NB4 (cell line): ENCODE results near the gene SYNDIG1.

Experiments used
- DNase-seq: peaks from one replicate; pipeline ENCODE4 v3.0.0; 2010; ENCODE audit warnings: low read depth
- H3K4me3 ChIP-seq: one replicate; pipeline ENCODE4 v1.5.1; 2011; ENCODE audit warnings: mild to moderate bottlenecking, low read depth, low read length, moderate library complexity
- MAX ChIP-seq: IDR thresholded peaks from 2 replicates; pipeline ENCODE4 v1.6.1; 2011; ENCODE audit warnings: low read depth, low read length
- MYC ChIP-seq: IDR thresholded peaks from 2 replicates; pipeline ENCODE4 v1.6.1; 2011; ENCODE audit warnings: low read depth, low read length
- POLR2A ChIP-seq: IDR thresholded peaks from 2 replicates; pipeline ENCODE4 v1.6.1; 2011; ENCODE audit warnings: mild to moderate bottlenecking; ENCODE audit not compliant: insufficient read length; ENCODE audit errors: extremely low read depth
- TF ChIP-seq, protein P1 (sequence below): IDR thresholded peaks from one replicate; pipeline ENCODE4 v1.5.1; 2012; ENCODE audit warnings: low read depth, low read length

The SYNDIG1 gene

GRCh38 chr20:24477831-24478547 lies 8.6 kb downstream of the SYNDIG1 start:
- TF ChIP-seq MYC, result no peak
- no peak for TF ChIP-seq POLR2A
- no peak for TF ChIP-seq MAX
- TF ChIP-seq, protein P1, sequence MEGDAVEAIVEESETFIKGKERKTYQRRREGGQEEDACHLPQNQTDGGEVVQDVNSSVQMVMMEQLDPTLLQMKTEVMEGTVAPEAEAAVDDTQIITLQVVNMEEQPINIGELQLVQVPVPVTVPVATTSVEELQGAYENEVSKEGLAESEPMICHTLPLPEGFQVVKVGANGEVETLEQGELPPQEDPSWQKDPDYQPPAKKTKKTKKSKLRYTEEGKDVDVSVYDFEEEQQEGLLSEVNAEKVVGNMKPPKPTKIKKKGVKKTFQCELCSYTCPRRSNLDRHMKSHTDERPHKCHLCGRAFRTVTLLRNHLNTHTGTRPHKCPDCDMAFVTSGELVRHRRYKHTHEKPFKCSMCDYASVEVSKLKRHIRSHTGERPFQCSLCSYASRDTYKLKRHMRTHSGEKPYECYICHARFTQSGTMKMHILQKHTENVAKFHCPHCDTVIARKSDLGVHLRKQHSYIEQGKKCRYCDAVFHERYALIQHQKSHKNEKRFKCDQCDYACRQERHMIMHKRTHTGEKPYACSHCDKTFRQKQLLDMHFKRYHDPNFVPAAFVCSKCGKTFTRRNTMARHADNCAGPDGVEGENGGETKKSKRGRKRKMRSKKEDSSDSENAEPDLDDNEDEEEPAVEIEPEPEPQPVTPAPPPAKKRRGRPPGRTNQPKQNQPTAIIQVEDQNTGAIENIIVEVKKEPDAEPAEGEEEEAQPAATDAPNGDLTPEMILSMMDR, result no peak
- no peak for DNase-seq
- no peak overlapping the region for H3K4me3 ChIP-seq

- no peak overlapping the region for H3K4me3 ChIP-seq
- no peak for TF ChIP-seq MAX
- TF ChIP-seq MYC, result no peak
- TF ChIP-seq, protein P1, result no peak
- no peak for TF ChIP-seq POLR2A
- no peak for DNase-seq
These were observed 9.2 kb downstream of the SYNDIG1 start for GRCh38 chr20:24478584-24478983.

DNA sequence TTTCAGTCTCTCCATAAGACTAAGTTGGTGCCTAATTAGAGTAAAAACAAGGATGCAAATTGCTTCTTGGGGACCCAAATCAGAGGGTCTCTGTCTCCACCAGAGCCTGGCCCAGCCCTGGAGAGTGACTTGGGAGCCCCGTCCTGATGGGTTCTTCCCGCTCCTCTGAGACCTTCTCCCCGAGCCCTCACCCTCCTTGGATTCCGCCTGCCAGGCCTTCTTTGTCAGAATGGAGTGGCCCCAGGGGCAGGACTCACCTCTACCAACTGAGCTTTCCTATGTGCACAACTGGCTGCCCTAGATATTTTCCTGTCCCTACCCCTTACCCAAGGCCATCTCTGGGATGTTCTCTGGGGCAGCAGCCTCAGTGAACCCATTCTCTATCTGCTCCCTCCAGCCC lies 9.7 kb downstream of the SYNDIG1 start:
- no peak overlapping the region for H3K4me3 ChIP-seq
- no peak for DNase-seq
- TF ChIP-seq MAX (no peak), POLR2A (no peak), MYC (no peak)
- TF ChIP-seq, protein P1, result no peak

- H3K4me3 ChIP-seq, result no peak overlapping the region
- DNase-seq, result no peak
- TF ChIP-seq MYC (no peak), POLR2A (no peak), MAX (no peak)
- TF ChIP-seq, protein P1, result no peak
These were observed 10.2 kb downstream of the SYNDIG1 start for GRCh38 chr20:24479595-24479994.

DNA sequence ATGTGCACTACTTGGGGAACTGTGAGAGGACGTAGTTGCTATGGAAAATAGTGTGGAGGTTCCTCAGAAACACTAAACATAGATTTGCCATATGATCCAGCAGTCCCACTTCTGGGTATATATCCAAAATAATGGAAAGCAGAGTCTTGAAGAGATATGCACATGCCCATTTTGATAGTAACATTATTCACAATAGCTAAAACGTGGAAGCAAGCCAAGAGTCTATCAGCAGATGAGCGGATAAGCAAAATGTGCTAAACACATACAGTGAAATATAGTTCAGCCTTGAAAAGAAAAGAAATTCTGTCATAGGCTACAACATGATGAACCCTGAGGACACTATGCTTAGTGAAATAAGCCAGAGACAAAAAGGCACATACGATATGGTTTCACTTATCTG lies 11.1 kb downstream of the SYNDIG1 start:
- no peak for TF ChIP-seq MAX
- TF ChIP-seq, protein P1, result no peak
- TF ChIP-seq MYC, result no peak
- TF ChIP-seq POLR2A, result no peak
- H3K4me3 ChIP-seq, result no peak overlapping the region
- no peak for DNase-seq

GRCh38 chr20:24481173-24481572 lies 11.7 kb downstream of the SYNDIG1 start:
- no peak for DNase-seq
- TF ChIP-seq, protein P1, result no peak
- TF ChIP-seq POLR2A, result no peak
- TF ChIP-seq MYC, result no peak
- TF ChIP-seq MAX, result no peak
- H3K4me3 ChIP-seq, result no peak overlapping the region
